Peyer's patch (tissue), 4 donors: ENCODE data around the gene MEMO1.

Experiments used
- CTCF ChIP-seq, 6 experiments: fragments of 450-650 bp in 4 of 6; fragments of 200-600 bp in 2 of 6; sonication (generic) in 1 of 6; IDR thresholded peaks; one replicate each; pipeline ENCODE4 v1.5.1; 2017 to 2019; ENCODE audit warnings: antibody characterized with exemption in 6 of 6, mild to moderate bottlenecking in 3 of 6, moderate library complexity in 1 of 6
- POLR2A ChIP-seq, 2 donors: fragments of 450-650 bp; IDR thresholded peaks; one replicate each; pipeline ENCODE4 v1.5.1; 2017; ENCODE audit warnings: antibody characterized with exemption in 2 of 2, mild to moderate bottlenecking in 2 of 2, moderate library complexity in 2 of 2

- TF ChIP-seq POLR2A (IDR thresholded peaks at IDR 0.05) (peak in 1 of 2 donors; percentile 75), CTCF (IDR thresholded peaks at IDR 0.05) (no peak)
These were observed at the start of gene MEMO1 for GRCh38 chr2:32010670-32011484.
